ENCODE data around the gene SEC14L1.
"Not testable (repeated sequence)": the region's sequence is repeated elsewhere in the genome, so short reads cannot be mapped to it uniquely, and the experiment has no call there.

Gene SEC14L1

DNA sequence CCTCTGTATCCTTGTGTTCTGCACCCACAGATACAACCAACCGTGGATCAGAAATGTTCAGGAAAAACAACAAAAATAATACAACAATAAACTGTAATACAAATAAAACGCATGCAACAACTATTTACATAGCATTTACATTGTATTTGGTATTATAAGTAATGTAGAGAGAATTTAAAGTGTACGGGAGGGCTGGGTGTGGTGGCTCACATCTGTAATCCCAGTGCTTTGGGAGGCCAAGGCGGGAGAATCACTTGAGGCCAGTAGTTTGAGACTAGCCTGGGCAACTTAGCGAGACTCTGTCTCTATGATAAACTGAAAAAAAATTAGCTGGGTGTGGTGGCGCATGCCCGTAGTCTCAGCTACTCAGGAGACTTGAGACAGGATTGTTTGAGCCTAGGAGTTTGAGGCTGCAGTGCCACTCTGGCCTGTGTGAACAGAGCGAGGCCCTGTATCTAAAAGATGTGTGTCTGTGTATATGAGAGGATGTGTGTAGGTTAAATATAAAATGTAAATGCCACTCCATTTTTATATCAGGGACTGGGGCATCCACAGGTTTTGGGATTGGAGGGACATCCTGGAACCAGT, 13.3 kb downstream of the SEC14L1 start:
- Mint-ChIP-seq H3K27ac (no peak overlapping the region), H3K4me3 (no peak overlapping the region), H3K27me3 (no peaks in the 10 kb centered on the region), H3K4me1 (peaks cover 32% of the 10 kb centered on the region), H3K36me3 (peaks cover 29% of the 10 kb centered on the region), H3K9me3 (no peaks in the 10 kb centered on the region)
- ATAC-seq (ENCODE audit: low read depth) (no peak), DNase-seq (ENCODE audit: low spot score in 2 of 2) (no peak)

- Mint-ChIP-seq H3K27ac (peak overlapping the region; percentile 62), H3K4me1 (peaks cover 32% of the 10 kb centered on the region), H3K9me3 (no peaks in the 10 kb centered on the region), H3K36me3 (peaks cover 24% of the 10 kb centered on the region), H3K27me3 (no peaks in the 10 kb centered on the region), H3K4me3 (no peak overlapping the region)
- no peak for DNase-seq (ENCODE audit: low spot score in 2 of 2)
- no peak for ATAC-seq (ENCODE audit: low read depth)
Observed at GRCh38 chr17:77155125-77155524, 14.4 kb downstream of the SEC14L1 start.

GRCh38 chr17:77157766-77158165, 17.0 kb downstream of the SEC14L1 start:
- not testable (repeated sequence) for H3K27me3 Mint-ChIP-seq; H3K4me3 Mint-ChIP-seq; H3K9me3 Mint-ChIP-seq; ATAC-seq (ENCODE audit: low read depth); DNase-seq (ENCODE audit: low spot score in 2 of 2); H3K27ac Mint-ChIP-seq
- Mint-ChIP-seq H3K4me1 (peaks cover 40% of the 10 kb centered on the region), H3K36me3 (peaks cover 15% of the 10 kb centered on the region)

- Mint-ChIP-seq H3K4me1 (peaks cover 50% of the 10 kb centered on the region), H3K27me3 (no peaks in the 10 kb centered on the region), H3K4me3 (no peak overlapping the region), H3K9me3 (no peaks in the 10 kb centered on the region), H3K36me3 (peaks cover 24% of the 10 kb centered on the region), H3K27ac (no peak overlapping the region)
- no peak for DNase-seq (ENCODE audit: low spot score in 2 of 2)
- no peak for ATAC-seq (ENCODE audit: low read depth)
Observed at GRCh38 chr17:77160091-77160874, 19.5 kb downstream of the SEC14L1 start.

- no peak for ATAC-seq (ENCODE audit: low read depth)
- Mint-ChIP-seq H3K36me3 (peaks cover 21% of the 10 kb centered on the region), H3K4me3 (no peak overlapping the region), H3K4me1 (peaks cover 50% of the 10 kb centered on the region), H3K27me3 (no peaks in the 10 kb centered on the region), H3K27ac (no peak overlapping the region), H3K9me3 (no peaks in the 10 kb centered on the region)
- no peak for DNase-seq (ENCODE audit: low spot score in 2 of 2)
Observed at GRCh38 chr17:77160875-77161530, 20.2 kb downstream of the SEC14L1 start.

DNA sequence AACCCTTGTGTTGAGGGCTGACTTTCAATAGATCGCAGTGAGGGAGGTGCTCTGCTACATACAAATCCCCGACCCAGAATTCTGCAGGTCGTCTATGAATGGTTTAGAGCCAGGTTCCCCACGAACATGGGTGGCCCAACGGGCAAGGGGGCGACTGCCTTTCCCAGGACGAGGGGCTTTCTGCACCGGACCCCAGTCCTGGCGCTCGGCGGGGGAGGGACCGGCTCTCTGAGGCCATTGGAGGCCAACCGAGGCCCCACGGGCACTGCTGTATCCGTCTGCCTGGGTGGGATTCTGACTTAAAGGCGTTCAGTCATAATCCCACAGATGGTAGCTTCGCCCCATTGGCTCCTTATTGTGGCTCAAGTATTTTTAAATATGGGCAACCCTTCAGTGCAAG, 21.2 kb downstream of the SEC14L1 start:
- Mint-ChIP-seq H3K9me3 (no peaks in the 10 kb centered on the region), H3K27me3 (no peaks in the 10 kb centered on the region), H3K36me3 (peaks cover 23% of the 10 kb centered on the region), H3K27ac (peak overlapping the region; percentile 67), H3K4me1 (peaks cover 49% of the 10 kb centered on the region), H3K4me3 (no peak overlapping the region)
- DNase-seq (ENCODE audit: low spot score in 2 of 2), result no peak
- no peak for ATAC-seq (ENCODE audit: low read depth)

DNA sequence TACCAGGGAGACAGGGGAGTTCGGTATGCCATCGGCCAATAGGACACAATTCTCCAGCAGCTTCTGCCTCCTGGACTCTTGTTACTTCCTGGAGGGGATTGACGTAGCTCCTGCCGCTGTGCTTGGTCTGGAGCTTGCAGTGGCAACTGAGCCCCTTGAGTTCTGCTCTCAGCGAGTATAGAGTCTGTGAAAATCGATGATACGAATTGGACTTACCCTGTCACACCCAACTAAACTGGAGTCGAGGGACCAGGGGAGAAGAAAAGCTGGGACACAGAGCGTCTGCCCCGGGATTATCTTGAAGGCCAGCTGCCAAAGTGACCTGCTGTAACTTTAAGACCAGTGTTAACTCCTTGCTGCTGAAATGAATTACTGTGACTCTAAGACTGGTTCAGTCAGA, 22.2 kb downstream of the SEC14L1 start:
- Mint-ChIP-seq H3K9me3 (peaks cover 6% of the 10 kb centered on the region), H3K27ac (no peak overlapping the region), H3K4me1 (peaks cover 49% of the 10 kb centered on the region), H3K36me3 (peaks cover 30% of the 10 kb centered on the region), H3K27me3 (no peaks in the 10 kb centered on the region), H3K4me3 (no peak overlapping the region)
- no peak for ATAC-seq (ENCODE audit: low read depth)
- DNase-seq (ENCODE audit: low spot score in 2 of 2), result no peak

- Mint-ChIP-seq H3K27me3 (no peaks in the 10 kb centered on the region), H3K27ac (peak overlapping the region; percentile 73), H3K4me3 (no peak overlapping the region), H3K36me3 (peaks cover 31% of the 10 kb centered on the region), H3K9me3 (peaks cover 6% of the 10 kb centered on the region), H3K4me1 (peaks cover 45% of the 10 kb centered on the region)
- ATAC-seq (ENCODE audit: low read depth) (no peak), DNase-seq (ENCODE audit: low spot score in 2 of 2) (no peak)
Observed at GRCh38 chr17:77163511-77164280, 22.9 kb downstream of the SEC14L1 start.

- H3K9me3 Mint-ChIP-seq, result peaks cover 9% of the 10 kb centered on the region
- H3K4me1 Mint-ChIP-seq, result peaks cover 48% of the 10 kb centered on the region
- H3K27ac Mint-ChIP-seq, result peak overlapping the region; percentile 89
- H3K4me3 Mint-ChIP-seq, result peak overlapping the region; percentile 42
- DNase-seq (ENCODE audit: low spot score in 2 of 2), result no peak
- H3K27me3 Mint-ChIP-seq, result no peaks in the 10 kb centered on the region
- ATAC-seq (ENCODE audit: low read depth), result no peak
- peaks cover 35% of the 10 kb centered on the region for H3K36me3 Mint-ChIP-seq
Observed at GRCh38 chr17:77164483-77165091, 23.8 kb downstream of the SEC14L1 start.

DNA sequence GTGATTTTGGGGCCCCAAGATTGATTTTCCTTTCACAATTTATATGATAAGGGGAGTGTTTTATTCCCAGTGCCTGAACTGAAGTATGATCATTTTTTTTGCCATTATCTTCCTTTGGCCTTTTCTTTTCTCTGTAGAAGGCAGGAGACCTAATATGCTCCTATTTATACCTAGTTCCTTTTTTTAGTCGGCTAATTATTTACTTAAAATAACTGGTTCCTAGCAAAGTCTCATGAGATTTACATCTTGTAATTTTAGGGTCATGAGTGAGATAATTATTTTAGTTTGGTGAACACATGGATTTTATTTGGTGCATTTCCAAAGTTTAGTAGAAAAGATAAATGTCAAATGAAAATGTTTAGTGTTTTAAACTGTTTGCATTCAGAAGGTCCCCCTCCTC, 24.8 kb downstream of the SEC14L1 start:
- peak; percentile 45 for ATAC-seq (ENCODE audit: low read depth)
- Mint-ChIP-seq H3K27me3 (no peaks in the 10 kb centered on the region), H3K4me1 (peaks cover 42% of the 10 kb centered on the region), H3K36me3 (peaks cover 40% of the 10 kb centered on the region), H3K27ac (peak overlapping the region; percentile 89), H3K9me3 (peaks cover 9% of the 10 kb centered on the region), H3K4me3 (no peak overlapping the region)
- no peak for DNase-seq (ENCODE audit: low spot score in 2 of 2)

GRCh38 chr17:77167472-77168306, 26.9 kb downstream of the SEC14L1 start:
- no peak for DNase-seq (ENCODE audit: low spot score in 2 of 2)
- no peak for ATAC-seq (ENCODE audit: low read depth)
- Mint-ChIP-seq H3K4me1 (peaks cover 34% of the 10 kb centered on the region), H3K27ac (peak overlapping the region; percentile 86), H3K27me3 (no peaks in the 10 kb centered on the region), H3K9me3 (peaks cover 12% of the 10 kb centered on the region), H3K4me3 (no peak overlapping the region), H3K36me3 (peaks cover 46% of the 10 kb centered on the region)

- H3K9me3 Mint-ChIP-seq, result peaks cover 12% of the 10 kb centered on the region
Observed at GRCh38 chr17:77173104-77173503, 32.3 kb downstream of the SEC14L1 start.

More at GRCh38 chr17:77173104-77173503, 32.3 kb downstream of the SEC14L1 start:
- ATAC-seq (ENCODE audit: low read depth) (no peak), DNase-seq (ENCODE audit: low spot score in 2 of 2) (no peak)
- H3K36me3 Mint-ChIP-seq, result peaks cover 52% of the 10 kb centered on the region
- H3K27me3 Mint-ChIP-seq, result no peaks in the 10 kb centered on the region
- no peak overlapping the region for H3K4me3 Mint-ChIP-seq
- H3K27ac Mint-ChIP-seq, result no peak overlapping the region
- H3K4me1 Mint-ChIP-seq, result peaks cover 9% of the 10 kb centered on the region

All from memory B cell (primary cell).